K562 (cell line): Measurements from ENCODE around the gene SLC22A4.

Source experiments
- ARHGAP35 ChIP-seq: fragments of 450-650 bp; IDR thresholded peaks from 2 replicates; pipeline ENCODE4 v1.6.1; 2018; ENCODE audit not compliant: partially characterized antibody
- CTCF ChIP-seq, 3 experiments: IDR thresholded peaks in 2 of 3; conservative IDR thresholded peaks in 1 of 3; 2 replicates each; pipeline ENCODE4 v1.5.1; 2011 to 2012; ENCODE audit warnings: low read length in 3 of 3, mild to moderate bottlenecking in 3 of 3, control low read depth in 2 of 3, improper control_type of control experiment in 1 of 3, inconsistent platforms in 1 of 3, low read depth in 1 of 3, mixed read lengths in 1 of 3, moderate library complexity in 1 of 3; ENCODE audit not compliant: insufficient read depth in 2 of 3
- PATZ1 ChIP-seq: fragments of 250-450 bp; sonication (Bioruptor Pico); IDR thresholded peaks from 2 replicates; pipeline ENCODE4 v1.5.0; 2020; ENCODE audit warnings: mild to moderate bottlenecking, borderline replicate concordance
- XRCC5 ChIP-seq: fragments of 200-400 bp; formaldehyde crosslinking; IDR thresholded peaks from 2 replicates; pipeline ENCODE4 v1.6.1; 2017; ENCODE audit warnings: low read depth, mild to moderate bottlenecking, low read length
- YY1 ChIP-seq, 3 experiments: IDR thresholded peaks; 2 replicates each; pipeline ENCODE4 v1.6.1; 2011; ENCODE audit warnings: low read length in 2 of 3, mild to moderate bottlenecking in 2 of 3, moderate library complexity in 2 of 3, borderline replicate concordance in 1 of 3, control low read depth in 1 of 3, low read depth in 1 of 3; ENCODE audit not compliant: insufficient read depth in 3 of 3, insufficient replicate concordance in 2 of 3, control insufficient read depth in 1 of 3, insufficient read length in 1 of 3; ENCODE audit errors: extremely low read depth in 1 of 3
- ZNF75A ChIP-seq: fragments of 450-650 bp; formaldehyde crosslinking; IDR thresholded peaks from 2 replicates; pipeline ENCODE4 v1.4.0; 2020; ENCODE audit warnings: mild to moderate bottlenecking

GRCh38 chr5:132353486-132353995 is 59.3 kb downstream of the SLC22A4 start:
- TF ChIP-seq PATZ1 (CRISPR knock-in tag), result no peak
- no peak for TF ChIP-seq ARHGAP35
- no peak for TF ChIP-seq ZNF75A (CRISPR knock-in tag)
- no peak for TF ChIP-seq YY1 (IDR thresholded peaks at IDR 0.05; ENCODE audit: borderline replicate concordance in 1 of 3, control insufficient read depth in 1 of 3, extremely low read depth in 1 of 3, insufficient read depth in 3 of 3, insufficient read length in 1 of 3, insufficient replicate concordance in 2 of 3, low read depth in 1 of 3, low read length in 2 of 3)
- no peak for TF ChIP-seq CTCF (IDR thresholded peaks at IDR 0.05 in 2 of 3, conservative IDR thresholded peaks at IDR 0.05 in 1 of 3; ENCODE audit: insufficient read depth in 2 of 3, low read depth in 1 of 3, low read length in 3 of 3)
- TF ChIP-seq XRCC5, result no peak
